ENCODE data around the gene CCDC152. TPM values are rescaled to one million over a fixed set of nuclear protein-coding genes. Genes with fewer than 3 reads are reported as not detected.

The CCDC152 gene
- total RNA-seq, 1 experiment from 2014 or later: 0.13 TPM

GRCh38 chr5:42719034-42719433 lies 37.6 kb upstream of the CCDC152 start:
- no peak for TF ChIP-seq CTCF (conservative IDR thresholded peaks at IDR 0.05)
- no peaks in the 10 kb centered on the region for H4K20me1 ChIP-seq (ENCODE audit: control insufficient read depth, insufficient read depth, insufficient read length)
- no peak for DNase-seq
- no peak overlapping the region for H3K18ac ChIP-seq (ENCODE audit: insufficient read length, low read depth, low read length)
- H2BK120ac ChIP-seq (ENCODE audit: low read depth, low read length, poor library complexity, severe bottlenecking): no peak overlapping the region
- no peaks in the 10 kb centered on the region for H3K79me1 ChIP-seq (ENCODE audit: insufficient read depth, low read depth, low read length, poor library complexity, severe bottlenecking)
- Mint-ChIP-seq H3K27me3 (ENCODE audit: low read depth) (no peaks in the 10 kb centered on the region), H3K36me3 (ENCODE audit: insufficient read depth in 1 of 3, low read depth in 3 of 3) (no peaks in the 10 kb centered on the region), H3K9me3 (no peaks in the 10 kb centered on the region), H3K4me1 (no peaks in the 10 kb centered on the region), H3K27ac (no peak overlapping the region), H3K4me3 (no peak overlapping the region)
- H3K23ac ChIP-seq (ENCODE audit: insufficient read length, low read depth, low read length): no peak overlapping the region
- no peak overlapping the region for H3K56ac ChIP-seq (ENCODE audit: insufficient read length, low read depth, low read length)
- H4K8ac ChIP-seq (replicated peaks; ENCODE audit: insufficient read length, low read depth, low read length): no peak overlapping the region
- H4K5ac ChIP-seq (ENCODE audit: insufficient read length, low read depth, low read length): no peak overlapping the region
- H2BK15ac ChIP-seq (ENCODE audit: low read depth, low read length): no peak overlapping the region
- no peak overlapping the region for H3K14ac ChIP-seq (ENCODE audit: insufficient read depth, low read length)
- no peaks in the 10 kb centered on the region for H3K27me3 ChIP-seq (ENCODE audit: insufficient read depth, low read length)
- H3K79me2 ChIP-seq (ENCODE audit: insufficient read depth, low read length): no peaks in the 10 kb centered on the region
- no CpG with 5 or more reads among the region's 2 CpGs for WGBS (ENCODE audit: extremely low coverage, insufficient read length, low lambda C conversion rate)
- H4K91ac ChIP-seq (ENCODE audit: insufficient read length, low read depth, low read length): no peak overlapping the region
- H3K9ac ChIP-seq (ENCODE audit: extremely low read depth, insufficient read length, low read length): no peak overlapping the region
- no peak overlapping the region for H2BK20ac ChIP-seq (ENCODE audit: low read depth, low read length, poor library complexity, severe bottlenecking)
- no peak overlapping the region for H2AK5ac ChIP-seq (ENCODE audit: insufficient read length, low read length)
- H3K4me2 ChIP-seq (ENCODE audit: insufficient read depth, insufficient read length, low read length): no peak overlapping the region
- H3K9me3 ChIP-seq (ENCODE audit: control insufficient read depth, low read depth, low read length): no peaks in the 10 kb centered on the region
- H2BK12ac ChIP-seq (ENCODE audit: insufficient read length, low read depth, low read length): no peak overlapping the region
- no peaks in the 10 kb centered on the region for H3K4me1 ChIP-seq (ENCODE audit: insufficient read depth, low read length)
- H2AFZ ChIP-seq (ENCODE audit: low read length): no peak overlapping the region
- no peak overlapping the region for H2BK5ac ChIP-seq (ENCODE audit: insufficient read length, low read length)
- no peak overlapping the region for H3K4ac ChIP-seq (ENCODE audit: low read depth, low read length)
- no peaks in the 10 kb centered on the region for H3K23me2 ChIP-seq (ENCODE audit: insufficient read length, low read depth, low read length, poor library complexity, severe bottlenecking)
- H3T11ph ChIP-seq (ENCODE audit: low read length): no peak overlapping the region
- no peak overlapping the region for H3K27ac ChIP-seq (ENCODE audit: insufficient read length, low read depth, low read length)
